Measurements from ENCODE around the gene UBE2E1.

DNA sequence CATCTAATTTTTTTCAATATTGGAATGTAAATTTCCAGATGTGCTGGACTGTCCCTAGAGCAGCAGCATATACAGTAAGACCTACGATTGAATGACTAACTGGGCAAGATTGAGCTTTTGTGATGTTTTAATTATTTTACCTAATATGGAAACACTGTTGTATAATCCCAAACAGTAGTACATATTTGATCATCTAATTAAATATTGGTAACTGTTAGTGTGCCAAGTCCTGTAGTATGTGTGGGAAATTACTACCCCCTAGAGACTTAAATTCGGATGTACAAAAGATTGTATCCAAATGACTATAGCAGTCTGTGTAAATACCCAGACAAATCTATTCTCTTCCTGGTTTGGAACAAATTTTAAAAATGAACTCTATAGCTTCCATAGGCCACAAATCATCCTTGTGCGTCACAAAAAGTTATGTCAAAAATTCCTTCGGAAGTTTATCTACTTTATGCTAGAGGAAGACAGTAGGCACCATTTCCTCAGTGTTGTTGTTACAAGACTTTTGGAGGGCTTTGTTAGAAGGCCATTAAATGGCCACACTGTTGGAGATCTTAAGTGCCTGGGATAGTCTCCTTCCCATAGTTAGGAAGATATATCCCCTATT lies 69.5 kb downstream of the UBE2E1 start:
- TF ChIP-seq HDGF (IDR thresholded peaks at IDR 0.05; ENCODE audit: borderline replicate concordance) (no peak), BHLHE40 (IDR thresholded peaks at IDR 0.05; ENCODE audit: borderline replicate concordance) (no peak), SP1 (IDR thresholded peaks at IDR 0.05) (no peak), FOXM1 (IDR thresholded peaks at IDR 0.05; ENCODE audit: borderline replicate concordance) (no peak), CTBP1 (IDR thresholded peaks at IDR 0.05; ENCODE audit: borderline replicate concordance) (no peak), FOXK2 (IDR thresholded peaks at IDR 0.05) (no peak), SUZ12 (IDR thresholded peaks at IDR 0.05) (no peak), LEF1 (IDR thresholded peaks at IDR 0.05; ENCODE audit: borderline replicate concordance) (no peak), TARDBP (IDR thresholded peaks at IDR 0.05) (no peak), ZNF384 (IDR thresholded peaks at IDR 0.05) (no peak), NFRKB (IDR thresholded peaks at IDR 0.05) (no peak)
